Mesendoderm (in vitro differentiated cells): ENCODE results near the gene CACNA2D2.

ENCODE experiments used
- DNase-seq: peaks from one replicate; pipeline ENCODE4 v3.0.0; 2013
- H2AK5ac ChIP-seq: 2 replicates; pipeline ENCODE4 v1.6.1; 2013; ENCODE audit warnings: low read length, inconsistent platforms
- H2BK120ac ChIP-seq: 2 replicates; pipeline ENCODE4 v1.6.1; 2013; ENCODE audit warnings: low read depth, mild to moderate bottlenecking, low read length, moderate library complexity, mixed read lengths
- H2BK15ac ChIP-seq: replicated peaks from 2 replicates; pipeline ENCODE4 v1.6.1; 2013; ENCODE audit warnings: low read depth, mild to moderate bottlenecking, moderate library complexity
- H2BK5ac ChIP-seq: 2 replicates; pipeline ENCODE4 v1.6.1; 2013; ENCODE audit warnings: low read length, inconsistent platforms
- H3K18ac ChIP-seq: 2 replicates; pipeline ENCODE4 v1.6.1; 2013; ENCODE audit warnings: mild to moderate bottlenecking, low read length, mixed read lengths
- H3K23ac ChIP-seq: one replicate; pipeline ENCODE4 v1.6.1; 2013; ENCODE audit warnings: low read length
- H3K27ac ChIP-seq: 2 replicates; pipeline ENCODE4 v1.5.1; 2013; ENCODE audit warnings: low read depth, mild to moderate bottlenecking, inconsistent platforms, low read length, moderate library complexity
- H3K27me3 ChIP-seq: 2 replicates; pipeline ENCODE4 v1.6.1; 2013; ENCODE audit warnings: low read length, control low read depth, mild to moderate bottlenecking, inconsistent platforms; ENCODE audit not compliant: insufficient read depth, poor library complexity
- H3K36me3 ChIP-seq: 2 replicates; pipeline ENCODE4 v1.6.1; 2013; ENCODE audit warnings: low read length, inconsistent platforms; ENCODE audit not compliant: control insufficient read depth, insufficient read depth
- H3K4ac ChIP-seq: one replicate; pipeline ENCODE4 v1.6.1; 2013; ENCODE audit warnings: low read depth, mild to moderate bottlenecking, low read length, moderate library complexity
- H3K4me1 ChIP-seq: 2 replicates; pipeline ENCODE4 v1.6.1; 2013; ENCODE audit warnings: low read depth, low read length, inconsistent platforms; ENCODE audit not compliant: control insufficient read depth
- H3K4me2 ChIP-seq: 2 replicates; pipeline ENCODE4 v1.6.1; 2013; ENCODE audit warnings: low read length
- H3K4me3 ChIP-seq: 2 replicates; pipeline ENCODE4 v1.5.1; 2013; ENCODE audit warnings: mild to moderate bottlenecking, low read length
- H3K56ac ChIP-seq: one replicate; pipeline ENCODE4 v1.6.1; 2013; ENCODE audit warnings: low read length
- H3K79me1 ChIP-seq: 2 replicates; pipeline ENCODE4 v1.6.1; 2013; ENCODE audit warnings: low read length, inconsistent platforms
- H3K79me2 ChIP-seq: 2 replicates; pipeline ENCODE4 v1.6.1; 2013; ENCODE audit warnings: mild to moderate bottlenecking, low read length; ENCODE audit not compliant: control insufficient read depth, insufficient read depth
- H3K9ac ChIP-seq: 2 replicates; pipeline ENCODE4 v1.6.1; 2013; ENCODE audit warnings: low read length, inconsistent platforms
- H4K5ac ChIP-seq: one replicate; pipeline ENCODE4 v1.6.1; 2013; ENCODE audit warnings: low read length
- H4K8ac ChIP-seq: one replicate; pipeline ENCODE4 v1.6.1; 2013; ENCODE audit warnings: low read depth, mild to moderate bottlenecking, control low read depth, low read length, moderate library complexity
- WGBS: extraction: QIAGEN DNeasy Blood & Tissue Kit; methylation state at CpG from one replicate; pipeline ENCODE4 v1.1.7; 2013; ENCODE audit warnings: low lambda C conversion rate, missing lambda C conversion rate; ENCODE audit not compliant: insufficient coverage; ENCODE audit errors: extremely low coverage; 5-methylcytosine and 5-hydroxymethylcytosine counted together

CACNA2D2 gene

DNA sequence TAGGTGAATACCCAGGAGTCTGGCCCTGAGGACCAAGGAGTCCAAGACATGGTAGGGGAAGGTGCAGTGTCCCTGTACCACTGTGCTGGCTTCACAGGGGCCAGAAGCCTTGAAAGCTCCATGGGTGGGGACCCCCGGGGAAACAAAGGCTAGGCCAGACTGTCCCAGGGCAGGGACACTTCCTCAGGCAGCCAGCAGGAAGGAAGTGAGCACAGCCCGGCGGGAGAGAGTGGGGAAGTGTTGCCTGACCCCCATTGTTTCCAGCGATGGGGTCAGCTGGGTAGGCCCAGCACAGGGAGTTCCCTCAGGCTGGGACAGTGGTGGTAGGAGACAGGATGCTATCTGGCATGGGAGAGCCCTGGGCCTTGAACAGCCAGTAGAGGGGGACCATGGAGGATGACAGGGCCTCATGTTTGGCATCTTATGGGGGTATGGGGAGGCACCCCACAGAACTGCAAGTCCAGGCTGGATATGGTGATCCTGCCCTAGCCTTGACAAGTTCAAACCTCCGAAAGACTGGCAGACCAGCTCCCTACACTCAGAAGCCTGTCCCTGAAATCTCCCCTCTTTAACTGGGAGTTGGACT, 179.7 kb downstream of the CACNA2D2 start:
- Histone ChIP-seq H2BK5ac (no peak overlapping the region), H3K4me2 (no peak overlapping the region), H3K36me3 (peaks cover 9% of the 10 kb centered on the region), H3K4ac (no peak overlapping the region), H3K23ac (no peak overlapping the region), H3K79me2 (peaks cover 32% of the 10 kb centered on the region), H3K4me1 (peaks cover 14% of the 10 kb centered on the region), H2BK120ac (no peak overlapping the region), H3K79me1 (peaks cover 23% of the 10 kb centered on the region), H3K56ac (peak overlapping the region; percentile 96), H3K27ac (no peak overlapping the region), H2AK5ac (no peak overlapping the region), H3K9ac (peak overlapping the region; percentile 3), H3K27me3 (no peaks in the 10 kb centered on the region), H4K5ac (no peak overlapping the region), H3K4me3 (no peak overlapping the region), H2BK15ac (no peak overlapping the region), H3K18ac (no peak overlapping the region), H4K8ac (no peak overlapping the region)
- no CpG with 5 or more reads among the region's 5 CpGs for WGBS
- DNase-seq: no peak

DNA sequence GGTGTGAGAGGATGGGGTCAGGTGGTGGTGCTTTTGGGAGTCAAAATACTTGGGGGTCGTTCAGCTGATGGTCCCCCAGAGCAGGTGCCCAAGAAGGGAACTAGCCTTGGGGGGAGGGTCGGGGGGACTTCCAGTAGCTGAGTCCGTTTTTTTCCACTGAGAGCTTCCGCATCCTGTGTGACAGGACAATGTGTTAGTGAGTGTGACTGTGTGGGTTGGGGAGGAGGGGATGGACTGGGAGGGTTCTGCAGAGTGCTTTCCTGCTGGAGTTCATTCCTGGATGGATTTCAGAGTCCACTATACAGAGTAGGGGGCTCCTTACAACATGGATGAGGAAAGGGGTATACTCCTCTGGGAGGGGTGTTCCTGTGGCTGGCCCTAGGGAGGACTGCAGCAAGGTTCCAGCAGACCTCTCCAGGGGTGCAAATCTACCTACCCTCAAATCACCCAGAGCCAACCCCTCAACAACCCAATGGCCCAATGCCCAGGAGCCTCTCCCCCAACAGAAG, 180.3 kb downstream of the CACNA2D2 start:
- H3K4ac ChIP-seq: no peak overlapping the region
- H3K4me1 ChIP-seq: peaks cover 14% of the 10 kb centered on the region
- peak overlapping the region; percentile 96 for H3K56ac ChIP-seq
- H3K18ac ChIP-seq: no peak overlapping the region
- no peak overlapping the region for H4K5ac ChIP-seq
- H3K4me3 ChIP-seq: no peak overlapping the region
- H3K27ac ChIP-seq: no peak overlapping the region
- peak overlapping the region; percentile 97 for H3K9ac ChIP-seq
- H3K4me2 ChIP-seq: no peak overlapping the region
- peaks cover 11% of the 10 kb centered on the region for H3K36me3 ChIP-seq
- peak overlapping the region; percentile 35 for H2BK5ac ChIP-seq
- H2AK5ac ChIP-seq: no peak overlapping the region
- WGBS: no CpG with 5 or more reads among the region's 4 CpGs
- no peaks in the 10 kb centered on the region for H3K27me3 ChIP-seq
- H2BK120ac ChIP-seq: no peak overlapping the region
- H3K79me2 ChIP-seq: peaks cover 36% of the 10 kb centered on the region
- no peak overlapping the region for H3K23ac ChIP-seq
- H2BK15ac ChIP-seq: no peak overlapping the region
- H4K8ac ChIP-seq: no peak overlapping the region
- no peak for DNase-seq
- peaks cover 26% of the 10 kb centered on the region for H3K79me1 ChIP-seq

DNA sequence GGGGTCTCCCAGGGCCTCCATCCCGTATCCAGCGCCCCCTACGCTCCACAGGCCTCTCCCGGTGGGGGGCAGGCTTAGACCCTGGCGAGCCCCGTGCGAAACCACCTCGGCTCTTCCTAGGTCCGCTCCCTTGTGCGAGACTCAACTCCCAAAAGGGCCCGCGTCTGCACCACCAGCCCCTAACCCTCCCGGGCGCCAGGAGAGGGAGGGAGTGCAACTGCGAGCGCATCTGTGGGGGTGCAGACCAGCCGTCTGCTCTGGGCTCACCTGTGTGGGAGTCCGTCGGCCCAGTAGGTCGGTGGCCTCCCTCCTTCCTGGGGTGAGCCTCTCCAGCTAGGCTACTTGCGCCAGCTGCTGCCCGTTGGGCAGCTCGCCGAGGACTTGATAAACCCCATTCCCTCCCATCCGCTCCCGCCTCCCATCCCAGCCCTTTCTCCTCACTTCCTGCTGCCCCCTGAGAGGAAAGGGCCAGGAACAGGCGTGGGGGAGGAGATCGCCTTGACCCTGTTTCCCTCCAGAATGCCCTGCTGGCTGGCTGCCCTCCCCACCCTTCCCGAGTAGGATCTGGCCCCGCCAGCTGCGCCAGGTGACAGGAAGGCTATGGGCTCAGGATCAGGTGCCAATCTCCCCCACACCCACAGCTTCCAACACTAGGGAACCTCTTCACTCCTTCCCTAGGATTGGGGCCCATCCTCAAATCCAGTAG, 180.9 kb downstream of the CACNA2D2 start, which contains the start of gene HYAL2:
HYAL2 (minus strand) TSS at position 360 of the 706 bp plus-strand sequence. CDS start 2,256 bp downstream, outside the sequence.
- Histone ChIP-seq H3K4me3 (peak within 1 kb of the TSS; percentile 65), H4K8ac (no peak within 1 kb of the TSS), H3K4me1 (peaks cover 14% of the 10 kb centered on the region), H3K4ac (peak within 1 kb of the TSS; percentile 70), H2BK5ac (peak within 1 kb of the TSS; percentile 83), H3K4me2 (peak within 1 kb of the TSS; percentile 94), H3K27ac (peak within 1 kb of the TSS; percentile 76), H3K79me2 (peaks cover 34% of the 10 kb centered on the region), H3K27me3 (no peaks in the 10 kb centered on the region), H3K23ac (peak within 1 kb of the TSS; percentile 53), H2BK15ac (no peak within 1 kb of the TSS), H3K9ac (peak within 1 kb of the TSS; percentile 97), H3K18ac (peak within 1 kb of the TSS; percentile 86), H2AK5ac (peak within 1 kb of the TSS; percentile 92), H3K36me3 (peaks cover 13% of the 10 kb centered on the region), H2BK120ac (peak within 1 kb of the TSS; percentile 55), H4K5ac (peak within 1 kb of the TSS; percentile 73), H3K79me1 (peaks cover 27% of the 10 kb centered on the region), H3K56ac (peak within 1 kb of the TSS; percentile 96)
- WGBS: no CpG with 5 or more reads among the region's 31 CpGs
- DNase-seq: peak; percentile 61

DNA sequence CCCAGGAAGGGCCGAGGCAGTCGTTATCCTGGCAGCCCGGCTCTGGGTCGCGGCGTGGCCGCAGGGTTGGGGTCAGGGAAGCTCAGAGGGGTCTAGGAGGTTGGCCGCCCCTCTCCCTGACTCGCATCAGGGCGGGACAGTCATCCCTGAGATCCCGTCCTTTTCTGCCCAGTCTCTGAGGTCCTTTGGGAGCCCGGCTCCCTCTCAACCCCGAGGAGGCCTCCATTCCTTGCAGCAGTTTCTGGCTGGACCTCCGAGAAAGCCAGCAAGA, 181.4 kb downstream of the CACNA2D2 start:
- peak overlapping the region; percentile 83 for H2BK5ac ChIP-seq
- H3K36me3 ChIP-seq: peaks cover 13% of the 10 kb centered on the region
- peak overlapping the region; percentile 94 for H3K4me2 ChIP-seq
- H3K79me1 ChIP-seq: peaks cover 27% of the 10 kb centered on the region
- H3K56ac ChIP-seq: peak overlapping the region; percentile 96
- peak overlapping the region; percentile 76 for H3K27ac ChIP-seq
- H3K9ac ChIP-seq: peak overlapping the region; percentile 97
- H4K5ac ChIP-seq: peak overlapping the region; percentile 73
- H2BK120ac ChIP-seq: peak overlapping the region; percentile 55
- no peak overlapping the region for H4K8ac ChIP-seq
- peaks cover 14% of the 10 kb centered on the region for H3K4me1 ChIP-seq
- peak overlapping the region; percentile 92 for H2AK5ac ChIP-seq
- no peak for DNase-seq
- H3K4me3 ChIP-seq: peak overlapping the region; percentile 65
- peak overlapping the region; percentile 86 for H3K18ac ChIP-seq
- peaks cover 29% of the 10 kb centered on the region for H3K79me2 ChIP-seq
- H2BK15ac ChIP-seq: no peak overlapping the region
- H3K23ac ChIP-seq: peak overlapping the region; percentile 53
- no CpG with 5 or more reads among the region's 14 CpGs for WGBS
- H3K4ac ChIP-seq: peak overlapping the region; percentile 70
- H3K27me3 ChIP-seq: no peaks in the 10 kb centered on the region

DNA sequence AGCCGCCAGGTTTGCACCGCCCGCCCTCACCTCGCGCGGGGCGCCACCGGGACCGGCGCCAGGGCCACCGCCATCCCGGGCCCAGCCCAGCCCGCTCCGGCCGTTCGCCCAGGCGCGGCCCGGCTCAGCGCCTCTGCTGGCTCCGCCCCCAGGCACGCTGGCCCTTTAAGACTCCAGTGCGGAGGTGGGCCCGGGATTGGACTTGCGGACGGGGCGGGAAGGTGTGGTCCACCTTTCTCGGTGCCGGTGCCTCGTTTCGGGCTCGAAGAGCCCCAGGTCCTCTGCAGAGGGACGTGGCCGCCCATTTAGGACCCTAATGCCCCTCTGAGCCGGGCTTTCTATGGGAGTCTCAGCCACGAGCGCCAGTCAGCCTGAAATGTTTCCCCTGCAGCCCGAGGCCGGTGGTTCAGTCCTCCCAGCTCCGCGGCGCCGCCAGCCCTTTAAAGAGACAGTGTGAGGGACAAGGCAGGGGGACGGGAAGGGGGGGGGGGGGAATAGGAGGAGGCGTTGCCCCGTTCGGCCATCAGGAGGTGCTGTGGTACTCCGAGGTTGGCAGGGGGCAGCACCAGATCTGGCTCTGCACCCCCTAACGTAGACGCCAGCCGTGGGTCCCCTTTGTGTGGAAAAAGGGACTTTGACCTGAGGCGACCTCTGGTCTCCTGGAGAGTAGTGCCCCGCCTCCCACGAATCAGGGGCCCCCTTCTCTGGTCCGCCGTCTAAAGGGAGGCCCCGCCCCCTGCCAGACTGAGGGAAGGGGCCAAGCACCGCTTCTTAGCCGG, 181.9 kb downstream of the CACNA2D2 start:
- peaks cover 14% of the 10 kb centered on the region for H3K4me1 ChIP-seq
- peak overlapping the region; percentile 76 for H3K27ac ChIP-seq
- peaks cover 27% of the 10 kb centered on the region for H3K79me2 ChIP-seq
- H4K8ac ChIP-seq: no peak overlapping the region
- H2AK5ac ChIP-seq: no peak overlapping the region
- no peak overlapping the region for H4K5ac ChIP-seq
- H3K23ac ChIP-seq: peak overlapping the region; percentile 33
- WGBS: no CpG with 5 or more reads among the region's 59 CpGs
- peaks cover 13% of the 10 kb centered on the region for H3K36me3 ChIP-seq
- H2BK15ac ChIP-seq: no peak overlapping the region
- DNase-seq: peak; percentile 97
- peaks cover 27% of the 10 kb centered on the region for H3K79me1 ChIP-seq
- H3K4ac ChIP-seq: peak overlapping the region; percentile 70
- H3K56ac ChIP-seq: peak overlapping the region; percentile 96
- H3K18ac ChIP-seq: peak overlapping the region; percentile 86
- no peak overlapping the region for H2BK120ac ChIP-seq
- peak overlapping the region; percentile 94 for H3K4me3 ChIP-seq
- peak overlapping the region; percentile 97 for H3K9ac ChIP-seq
- peak overlapping the region; percentile 96 for H2BK5ac ChIP-seq
- peak overlapping the region; percentile 94 for H3K4me2 ChIP-seq
- no peaks in the 10 kb centered on the region for H3K27me3 ChIP-seq
